HepG2 (cell line): ENCODE data around the gene SRCIN1. TPM values are rescaled to one million over a fixed set of nuclear protein-coding genes. Genes with fewer than 3 reads are reported as not detected.

ENCODE experiments used
- CBX1 ChIP-seq: IDR thresholded peaks from one replicate; pipeline ENCODE4 v1.6.1; 2016; ENCODE audit warnings: antibody characterized with exemption, low read depth
- NCOA5 ChIP-seq: sonication (generic); formaldehyde crosslinking; IDR thresholded peaks from 2 replicates; pipeline ENCODE4 v1.4.0; 2020; ENCODE audit warnings: missing genetic modification reagents
- NFE2L2 ChIP-seq: fragments of 150-350 bp; IDR thresholded peaks from 2 replicates; pipeline ENCODE4 v1.6.1; 2014; ENCODE audit warnings: low read length
- NR1H2 ChIP-seq: sonication (generic); formaldehyde crosslinking; IDR thresholded peaks from 2 replicates; pipeline ENCODE4 v1.8.1; 2022; ENCODE audit warnings: low read depth, missing genetic modification reagents, borderline replicate concordance
- POLR2AphosphoS2 ChIP-seq: IDR thresholded peaks from 2 replicates; pipeline ENCODE4 v1.6.1; 2011; ENCODE audit warnings: low read depth, low read length, improper control_type of control experiment
- RARA ChIP-seq: IDR thresholded peaks from 2 replicates; pipeline ENCODE4 v1.6.1; 2016; ENCODE audit warnings: missing genetic modification reagents, missing compliant biosample characterization
- SYNCRIP ChIP-seq: fragments of 200-400 bp; formaldehyde crosslinking; IDR thresholded peaks from 2 replicates; pipeline ENCODE4 v1.6.1; 2018; ENCODE audit warnings: mild to moderate bottlenecking, low read depth, low read length; ENCODE audit not compliant: insufficient read depth
- ZNF12 ChIP-seq: sonication (generic); formaldehyde crosslinking; IDR thresholded peaks from 2 replicates; pipeline ENCODE4 v1.5.0; 2020; ENCODE audit warnings: missing genetic modification reagents
- ZNF282 ChIP-seq: fragments of 450-650 bp; IDR thresholded peaks from 2 replicates; pipeline ENCODE4 v1.6.1; 2018; ENCODE audit not compliant: partially characterized antibody
- ZNF34 ChIP-seq: sonication (generic); formaldehyde crosslinking; IDR thresholded peaks from 2 replicates; pipeline ENCODE4 v1.4.0; 2020; ENCODE audit warnings: mild to moderate bottlenecking, missing genetic modification reagents, borderline replicate concordance
- ZNF343 ChIP-seq: sonication (generic); formaldehyde crosslinking; IDR thresholded peaks from 2 replicates; pipeline ENCODE4 v1.4.0; 2020; ENCODE audit warnings: mild to moderate bottlenecking, missing genetic modification reagents
- ZNF556 ChIP-seq: sonication (generic); formaldehyde crosslinking; IDR thresholded peaks from 2 replicates; pipeline ENCODE4 v1.4.0; 2020; ENCODE audit warnings: mild to moderate bottlenecking, missing genetic modification reagents, borderline replicate concordance
- ZNF644 ChIP-seq: IDR thresholded peaks from 2 replicates; pipeline ENCODE4 v1.6.1; 2016; ENCODE audit warnings: low read depth
- ZSCAN25 ChIP-seq: sonication (generic); formaldehyde crosslinking; IDR thresholded peaks from 2 replicates; pipeline ENCODE4 v1.8.0; 2022; ENCODE audit warnings: mild to moderate bottlenecking, missing genetic modification reagents
- polyA plus RNA-seq, 8 experiments: library from polyadenylated mRNA; depleted of rRNA in 3 of 8; stranded (reverse) in 7 of 8; unstranded in 1 of 8; fragments of >200 nt; fragmentation: Illumina TruSeq in 4 of 8; extraction: Trizol in 4 of 8; gene quantifications; 2 replicates each; pipeline versions ENCODE4 v1.2.1 to v1.2.3, GENCODE V29; 2011 to 2016; ENCODE audit warnings: low read depth in 4 of 8, missing spikeins in 1 of 8, mixed read lengths in 1 of 8; ENCODE audit not compliant: insufficient read depth in 1 of 8
- total RNA-seq, 5 experiments: library from RNA; depleted of rRNA; stranded (reverse); fragments of >200 nt; fragmentation: Illumina TruSeq; extraction: Trizol; gene quantifications; 2 replicates each; pipeline ENCODE4 v1.2.3, GENCODE V29; 2016; ENCODE audit warnings: low read depth in 1 of 5
- TF ChIP-seq, protein P1 (sequence below): sonication (generic); formaldehyde crosslinking; conservative IDR thresholded peaks from 2 replicates; pipeline ENCODE4 v1.4.0; 2020; ENCODE audit warnings: missing genetic modification reagents
- TF ChIP-seq, protein P2 (sequence below): sonication (generic); formaldehyde crosslinking; IDR thresholded peaks from 2 replicates; pipeline ENCODE4 v1.5.1; 2020; ENCODE audit warnings: mild to moderate bottlenecking, moderate library complexity, missing genetic modification reagents
- TF ChIP-seq, protein P3 (sequence below): sonication (generic); formaldehyde crosslinking; conservative IDR thresholded peaks from 2 replicates; pipeline ENCODE4 v1.4.0; 2020; ENCODE audit warnings: mild to moderate bottlenecking, missing genetic modification reagents, moderate library complexity
- TF ChIP-seq, protein P4 (sequence below): sonication (generic); formaldehyde crosslinking; IDR thresholded peaks from 2 replicates; pipeline ENCODE4 v1.8.1; 2023; ENCODE audit warnings: mild to moderate bottlenecking, missing genetic modification reagents
- TF ChIP-seq, protein P5 (sequence below): sonication (generic); formaldehyde crosslinking; IDR thresholded peaks from 2 replicates; pipeline ENCODE4 v1.5.1; 2020; ENCODE audit warnings: mild to moderate bottlenecking, missing genetic modification reagents, borderline replicate concordance
- TF ChIP-seq, protein P6 (sequence below): sonication (generic); formaldehyde crosslinking; IDR thresholded peaks from 2 replicates; pipeline ENCODE4 v1.4.0; 2020; ENCODE audit warnings: low read depth, mild to moderate bottlenecking, missing genetic modification reagents

The SRCIN1 gene
- total and polyA plus RNA-seq, 2 of the 13 experiments (the other 11 are each of a cell fraction or from before 2014, with no cell fraction given) = 1.2 to 9.6 TPM

DNA sequence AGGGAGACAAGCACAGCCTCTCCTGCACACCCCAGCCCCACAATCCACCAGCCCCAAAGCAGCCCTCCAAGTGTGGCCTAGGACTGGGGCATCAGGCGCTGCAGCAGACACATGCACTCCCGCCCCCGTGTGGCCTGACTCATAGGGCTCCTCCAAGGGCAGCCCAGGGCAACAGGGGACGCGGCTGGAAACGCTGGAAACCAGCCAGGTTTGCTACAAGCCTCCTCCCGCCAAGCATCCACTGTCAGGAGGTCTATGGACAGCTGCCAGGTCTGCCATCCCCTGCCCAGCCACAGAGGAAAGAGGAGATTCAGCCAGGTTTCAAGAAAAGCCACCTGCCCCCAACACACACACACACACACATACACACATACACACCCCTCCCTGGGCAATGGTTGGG is 25.8 kb downstream of the SRCIN1 start (continued):
- TF ChIP-seq, protein P1, sequence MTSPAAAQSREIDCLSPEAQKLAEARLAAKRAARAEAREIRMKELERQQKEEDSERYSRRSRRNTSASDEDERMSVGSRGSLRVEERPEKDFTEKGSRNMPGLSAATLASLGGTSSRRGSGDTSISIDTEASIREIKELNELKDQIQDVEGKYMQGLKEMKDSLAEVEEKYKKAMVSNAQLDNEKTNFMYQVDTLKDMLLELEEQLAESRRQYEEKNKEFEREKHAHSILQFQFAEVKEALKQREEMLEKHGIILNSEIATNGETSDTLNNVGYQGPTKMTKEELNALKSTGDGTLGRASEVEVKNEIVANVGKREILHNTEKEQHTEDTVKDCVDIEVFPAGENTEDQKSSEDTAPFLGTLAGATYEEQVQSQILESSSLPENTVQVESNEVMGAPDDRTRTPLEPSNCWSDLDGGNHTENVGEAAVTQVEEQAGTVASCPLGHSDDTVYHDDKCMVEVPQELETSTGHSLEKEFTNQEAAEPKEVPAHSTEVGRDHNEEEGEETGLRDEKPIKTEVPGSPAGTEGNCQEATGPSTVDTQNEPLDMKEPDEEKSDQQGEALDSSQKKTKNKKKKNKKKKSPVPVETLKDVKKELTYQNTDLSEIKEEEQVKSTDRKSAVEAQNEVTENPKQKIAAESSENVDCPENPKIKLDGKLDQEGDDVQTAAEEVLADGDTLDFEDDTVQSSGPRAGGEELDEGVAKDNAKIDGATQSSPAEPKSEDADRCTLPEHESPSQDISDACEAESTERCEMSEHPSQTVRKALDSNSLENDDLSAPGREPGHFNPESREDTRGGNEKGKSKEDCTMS (CRISPR knock-in tag) = no peak
- TF ChIP-seq, protein P2, sequence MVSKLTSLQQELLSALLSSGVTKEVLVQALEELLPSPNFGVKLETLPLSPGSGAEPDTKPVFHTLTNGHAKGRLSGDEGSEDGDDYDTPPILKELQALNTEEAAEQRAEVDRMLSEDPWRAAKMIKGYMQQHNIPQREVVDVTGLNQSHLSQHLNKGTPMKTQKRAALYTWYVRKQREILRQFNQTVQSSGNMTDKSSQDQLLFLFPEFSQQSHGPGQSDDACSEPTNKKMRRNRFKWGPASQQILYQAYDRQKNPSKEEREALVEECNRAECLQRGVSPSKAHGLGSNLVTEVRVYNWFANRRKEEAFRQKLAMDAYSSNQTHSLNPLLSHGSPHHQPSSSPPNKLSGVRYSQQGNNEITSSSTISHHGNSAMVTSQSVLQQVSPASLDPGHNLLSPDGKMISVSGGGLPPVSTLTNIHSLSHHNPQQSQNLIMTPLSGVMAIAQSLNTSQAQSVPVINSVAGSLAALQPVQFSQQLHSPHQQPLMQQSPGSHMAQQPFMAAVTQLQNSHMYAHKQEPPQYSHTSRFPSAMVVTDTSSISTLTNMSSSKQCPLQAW (CRISPR knock-in tag) = no peak; the same call in 1 of the 2 replicates
- TF ChIP-seq ZNF343 (CRISPR knock-in tag) (0 out of 2 replicates have a peak, but pooled peaks have one; percentile 27), CBX1 (no peak), ZNF644 (no peak), ZNF556 (CRISPR knock-in tag) (no peak), ZNF12 (CRISPR knock-in tag) (no peak), NFE2L2 (no peak), NR1H2 (CRISPR knock-in tag) (no peak), RARA (0 out of 2 replicates have a peak, but pooled peaks have one; percentile 24), ZNF34 (CRISPR knock-in tag) (no peak), POLR2AphosphoS2 (no peak), ZSCAN25 (CRISPR knock-in tag) (no peak), SYNCRIP (no peak), NCOA5 (CRISPR knock-in tag) (no peak), ZNF282 (no peak)
- TF ChIP-seq, protein P3, sequence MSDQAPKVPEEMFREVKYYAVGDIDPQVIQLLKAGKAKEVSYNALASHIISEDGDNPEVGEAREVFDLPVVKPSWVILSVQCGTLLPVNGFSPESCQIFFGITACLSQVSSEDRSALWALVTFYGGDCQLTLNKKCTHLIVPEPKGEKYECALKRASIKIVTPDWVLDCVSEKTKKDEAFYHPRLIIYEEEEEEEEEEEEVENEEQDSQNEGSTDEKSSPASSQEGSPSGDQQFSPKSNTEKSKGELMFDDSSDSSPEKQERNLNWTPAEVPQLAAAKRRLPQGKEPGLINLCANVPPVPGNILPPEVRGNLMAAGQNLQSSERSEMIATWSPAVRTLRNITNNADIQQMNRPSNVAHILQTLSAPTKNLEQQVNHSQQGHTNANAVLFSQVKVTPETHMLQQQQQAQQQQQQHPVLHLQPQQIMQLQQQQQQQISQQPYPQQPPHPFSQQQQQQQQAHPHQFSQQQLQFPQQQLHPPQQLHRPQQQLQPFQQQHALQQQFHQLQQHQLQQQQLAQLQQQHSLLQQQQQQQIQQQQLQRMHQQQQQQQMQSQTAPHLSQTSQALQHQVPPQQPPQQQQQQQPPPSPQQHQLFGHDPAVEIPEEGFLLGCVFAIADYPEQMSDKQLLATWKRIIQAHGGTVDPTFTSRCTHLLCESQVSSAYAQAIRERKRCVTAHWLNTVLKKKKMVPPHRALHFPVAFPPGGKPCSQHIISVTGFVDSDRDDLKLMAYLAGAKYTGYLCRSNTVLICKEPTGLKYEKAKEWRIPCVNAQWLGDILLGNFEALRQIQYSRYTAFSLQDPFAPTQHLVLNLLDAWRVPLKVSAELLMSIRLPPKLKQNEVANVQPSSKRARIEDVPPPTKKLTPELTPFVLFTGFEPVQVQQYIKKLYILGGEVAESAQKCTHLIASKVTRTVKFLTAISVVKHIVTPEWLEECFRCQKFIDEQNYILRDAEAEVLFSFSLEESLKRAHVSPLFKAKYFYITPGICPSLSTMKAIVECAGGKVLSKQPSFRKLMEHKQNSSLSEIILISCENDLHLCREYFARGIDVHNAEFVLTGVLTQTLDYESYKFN (CRISPR knock-in tag) = peak; percentile 35; the same call in 1 of the 2 replicates
- TF ChIP-seq, protein P4, sequence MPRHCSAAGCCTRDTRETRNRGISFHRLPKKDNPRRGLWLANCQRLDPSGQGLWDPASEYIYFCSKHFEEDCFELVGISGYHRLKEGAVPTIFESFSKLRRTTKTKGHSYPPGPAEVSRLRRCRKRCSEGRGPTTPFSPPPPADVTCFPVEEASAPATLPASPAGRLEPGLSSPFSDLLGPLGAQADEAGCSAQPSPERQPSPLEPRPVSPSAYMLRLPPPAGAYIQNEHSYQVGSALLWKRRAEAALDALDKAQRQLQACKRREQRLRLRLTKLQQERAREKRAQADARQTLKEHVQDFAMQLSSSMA (CRISPR knock-in tag) = no peak
- TF ChIP-seq, protein P5, sequence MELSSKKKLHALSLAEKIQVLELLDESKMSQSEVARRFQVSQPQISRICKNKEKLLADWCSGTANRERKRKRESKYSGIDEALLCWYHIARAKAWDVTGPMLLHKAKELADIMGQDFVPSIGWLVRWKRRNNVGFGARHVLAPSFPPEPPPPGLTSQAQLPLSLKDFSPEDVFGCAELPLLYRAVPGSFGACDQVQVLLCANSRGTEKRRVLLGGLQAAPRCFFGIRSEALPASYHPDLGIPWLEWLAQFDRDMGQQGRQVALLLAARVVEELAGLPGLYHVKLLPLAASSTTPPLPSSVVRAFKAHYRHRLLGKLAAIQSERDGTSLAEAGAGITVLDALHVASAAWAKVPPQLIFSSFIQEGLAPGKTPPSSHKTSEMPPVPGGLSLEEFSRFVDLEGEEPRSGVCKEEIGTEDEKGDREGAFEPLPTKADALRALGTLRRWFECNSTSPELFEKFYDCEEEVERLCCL (CRISPR knock-in tag) = no peak
- TF ChIP-seq, protein P6, sequence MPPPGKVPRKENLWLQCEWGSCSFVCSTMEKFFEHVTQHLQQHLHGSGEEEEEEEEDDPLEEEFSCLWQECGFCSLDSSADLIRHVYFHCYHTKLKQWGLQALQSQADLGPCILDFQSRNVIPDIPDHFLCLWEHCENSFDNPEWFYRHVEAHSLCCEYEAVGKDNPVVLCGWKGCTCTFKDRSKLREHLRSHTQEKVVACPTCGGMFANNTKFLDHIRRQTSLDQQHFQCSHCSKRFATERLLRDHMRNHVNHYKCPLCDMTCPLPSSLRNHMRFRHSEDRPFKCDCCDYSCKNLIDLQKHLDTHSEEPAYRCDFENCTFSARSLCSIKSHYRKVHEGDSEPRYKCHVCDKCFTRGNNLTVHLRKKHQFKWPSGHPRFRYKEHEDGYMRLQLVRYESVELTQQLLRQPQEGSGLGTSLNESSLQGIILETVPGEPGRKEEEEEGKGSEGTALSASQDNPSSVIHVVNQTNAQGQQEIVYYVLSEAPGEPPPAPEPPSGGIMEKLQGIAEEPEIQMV = no peak
